ENCODE data around the gene PLPP4.

Gene PLPP4

GRCh38 chr10:120588311-120588710 lies 131.3 kb downstream of the PLPP4 start:
- no peak for DNase-seq (ENCODE audit: low read depth in 1 of 2, low spot score in 1 of 2)
- no peak overlapping the region for H3K4me3 ChIP-seq (replicated peaks; ENCODE audit: insufficient read depth, low read length)
- H3K27ac ChIP-seq (replicated peaks) = no peak overlapping the region
- no peaks in the 10 kb centered on the region for H3K27me3 ChIP-seq (ENCODE audit: insufficient read depth, poor library complexity, severe bottlenecking)
- TF ChIP-seq CTCF (IDR thresholded peaks at IDR 0.05; ENCODE audit: insufficient read depth, low read length) (no peak), REST (IDR thresholded peaks at IDR 0.05; ENCODE audit: insufficient replicate concordance, low read depth) (no peak), GABPA (IDR thresholded peaks at IDR 0.05; ENCODE audit: low read depth) (no peak), SPI1 (IDR thresholded peaks at IDR 0.05; ENCODE audit: borderline replicate concordance, low read depth) (no peak), POLR2AphosphoS5 (IDR thresholded peaks at IDR 0.05; ENCODE audit: low read depth) (no peak)

- Histone ChIP-seq H3K4me3 (replicated peaks; ENCODE audit: insufficient read depth, low read length) (no peak overlapping the region), H3K27ac (replicated peaks) (no peak overlapping the region), H3K27me3 (ENCODE audit: insufficient read depth, poor library complexity, severe bottlenecking) (no peaks in the 10 kb centered on the region)
- DNase-seq (ENCODE audit: low read depth in 1 of 2, low spot score in 1 of 2) = no peak
- TF ChIP-seq SPI1 (IDR thresholded peaks at IDR 0.05; ENCODE audit: borderline replicate concordance, low read depth) = no peak
- no peak for TF ChIP-seq POLR2AphosphoS5 (IDR thresholded peaks at IDR 0.05; ENCODE audit: low read depth)
These were observed 136.7 kb downstream of the PLPP4 start for GRCh38 chr10:120593693-120594092.

GRCh38 chr10:120597902-120598301 lies 140.9 kb downstream of the PLPP4 start:
- no peak overlapping the region for H3K4me3 ChIP-seq (replicated peaks; ENCODE audit: insufficient read depth, low read length)

More at GRCh38 chr10:120597902-120598301, 140.9 kb downstream of the PLPP4 start:
- Histone ChIP-seq H3K27me3 (ENCODE audit: insufficient read depth, poor library complexity, severe bottlenecking) (no peaks in the 10 kb centered on the region), H3K27ac (replicated peaks) (no peak overlapping the region)
- no peak for DNase-seq (ENCODE audit: low read depth in 1 of 2, low spot score in 1 of 2)
- TF ChIP-seq CTCF (IDR thresholded peaks at IDR 0.05; ENCODE audit: insufficient read depth, low read length) = no peak
- no peak for TF ChIP-seq REST (IDR thresholded peaks at IDR 0.05; ENCODE audit: insufficient replicate concordance, low read depth)
- TF ChIP-seq GABPA (IDR thresholded peaks at IDR 0.05; ENCODE audit: low read depth) = no peak
- TF ChIP-seq SPI1 (IDR thresholded peaks at IDR 0.05; ENCODE audit: borderline replicate concordance, low read depth) = no peak
- no peak for TF ChIP-seq POLR2AphosphoS5 (IDR thresholded peaks at IDR 0.05; ENCODE audit: low read depth)

All from HL-60 (cell line).